Loucy (cell line): ENCODE results near the gene SRBD1.

Experiments used
- H2AFZ ChIP-seq: fragments of 200-600 bp; sonication (generic); 2 replicates; pipeline ENCODE4 v1.6.0; 2016; ENCODE audit warnings: antibody characterized with exemption, mild to moderate bottlenecking, low read length, moderate library complexity
- H3F3A ChIP-seq: fragments of 200-600 bp; 2 replicates; pipeline ENCODE4 v1.6.0; 2016; ENCODE audit warnings: antibody characterized with exemption, low read depth, mild to moderate bottlenecking
- H3K27me3 ChIP-seq: fragments of 200-600 bp; sonication (generic); 2 replicates; pipeline ENCODE4 v1.6.1; 2014; ENCODE audit warnings: low read length, mild to moderate bottlenecking; ENCODE audit not compliant: insufficient read depth, poor library complexity, severe bottlenecking
- H3K36me3 ChIP-seq: fragments of 200-600 bp; sonication (generic); 2 replicates; pipeline ENCODE4 v1.6.1; 2016; ENCODE audit warnings: low read length; ENCODE audit not compliant: insufficient read depth
- H3K4me1 ChIP-seq: fragments of 200-600 bp; sonication (generic); 2 replicates; pipeline ENCODE4 v1.5.1; 2014; ENCODE audit warnings: low read length, mild to moderate bottlenecking; ENCODE audit not compliant: insufficient read depth, poor library complexity, severe bottlenecking
- H3K4me2 ChIP-seq: fragments of 200-600 bp; sonication (generic); 2 replicates; pipeline ENCODE4 v1.6.0; 2014; ENCODE audit warnings: antibody characterized with exemption, low read length, low read depth, mild to moderate bottlenecking; ENCODE audit not compliant: poor library complexity, severe bottlenecking
- H3K4me3 ChIP-seq: fragments of 200-600 bp; sonication (generic); 2 replicates; pipeline ENCODE4 v1.5.1; 2014; ENCODE audit warnings: low read length, mild to moderate bottlenecking, mixed read lengths; ENCODE audit not compliant: poor library complexity, severe bottlenecking
- H3K79me2 ChIP-seq: fragments of 200-600 bp; sonication (generic); 2 replicates; pipeline ENCODE4 v1.6.1; 2014; ENCODE audit warnings: low read length; ENCODE audit not compliant: insufficient read depth
- H3K9ac ChIP-seq: fragments of 200-600 bp; sonication (generic); 2 replicates; pipeline ENCODE4 v1.6.0; 2014; ENCODE audit warnings: mild to moderate bottlenecking, low read depth, low read length, moderate library complexity; ENCODE audit not compliant: poor library complexity, severe bottlenecking
- H3K9me2 ChIP-seq: fragments of 200-600 bp; sonication (generic); replicated peaks from 2 replicates; pipeline ENCODE4 v1.6.1; 2016; ENCODE audit warnings: low read depth, low read length, mixed read lengths
- H3K9me3 ChIP-seq: fragments of 200-600 bp; sonication (generic); 2 replicates; pipeline ENCODE4 v1.6.1; 2014; ENCODE audit warnings: mild to moderate bottlenecking, antibody characterized with exemption, low read length, low read depth; ENCODE audit not compliant: insufficient read depth
- H4K20me1 ChIP-seq: fragments of 200-600 bp; sonication (generic); 2 replicates; pipeline ENCODE4 v1.6.0; 2014; ENCODE audit warnings: antibody characterized with exemption, low read length, mild to moderate bottlenecking; ENCODE audit not compliant: insufficient read depth, poor library complexity, severe bottlenecking
- EZH2phosphoT487 ChIP-seq: fragments of 200-600 bp; IDR thresholded peaks from 2 replicates; pipeline ENCODE4 v1.6.1; 2018; ENCODE audit warnings: antibody characterized with exemption, mild to moderate bottlenecking, moderate library complexity, borderline replicate concordance
- TF ChIP-seq, protein P1 (sequence below): fragments of 200-600 bp; sonication (generic); conservative IDR thresholded peaks from 2 replicates; pipeline ENCODE4 v1.5.1; 2014; ENCODE audit warnings: mild to moderate bottlenecking, antibody characterized with exemption, low read length

SRBD1 gene

DNA sequence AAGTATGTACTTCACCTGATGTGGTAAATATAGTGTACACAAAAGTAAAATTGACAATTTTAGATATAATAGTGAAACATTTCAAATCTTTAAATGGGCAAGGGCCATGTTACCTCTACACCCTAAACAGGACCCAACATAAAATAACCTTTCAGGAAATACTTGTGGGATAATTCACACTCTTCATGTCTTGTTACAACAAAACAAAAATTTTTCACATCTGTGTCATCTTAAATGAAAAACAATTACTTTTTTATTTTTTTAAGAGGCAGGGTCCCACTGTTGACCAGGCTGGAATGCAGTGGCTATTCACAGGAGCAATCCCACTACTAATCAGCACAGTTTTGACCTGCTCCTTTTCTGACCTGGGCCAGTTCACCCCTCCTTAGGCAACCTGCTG lies 42.1 kb downstream of the SRBD1 start:
- H3K4me2 ChIP-seq, result peak overlapping the region; percentile 85
- H3K9me3 ChIP-seq, result peaks cover 6% of the 10 kb centered on the region; the same call in 1 of the 2 replicates
- H3K36me3 ChIP-seq, result peaks cover 25% of the 10 kb centered on the region
- H3K27me3 ChIP-seq, result no peaks in the 10 kb centered on the region
- H4K20me1 ChIP-seq, result no peaks in the 10 kb centered on the region
- no peaks in the 10 kb centered on the region for H3K9me2 ChIP-seq
- TF ChIP-seq, protein P1, sequence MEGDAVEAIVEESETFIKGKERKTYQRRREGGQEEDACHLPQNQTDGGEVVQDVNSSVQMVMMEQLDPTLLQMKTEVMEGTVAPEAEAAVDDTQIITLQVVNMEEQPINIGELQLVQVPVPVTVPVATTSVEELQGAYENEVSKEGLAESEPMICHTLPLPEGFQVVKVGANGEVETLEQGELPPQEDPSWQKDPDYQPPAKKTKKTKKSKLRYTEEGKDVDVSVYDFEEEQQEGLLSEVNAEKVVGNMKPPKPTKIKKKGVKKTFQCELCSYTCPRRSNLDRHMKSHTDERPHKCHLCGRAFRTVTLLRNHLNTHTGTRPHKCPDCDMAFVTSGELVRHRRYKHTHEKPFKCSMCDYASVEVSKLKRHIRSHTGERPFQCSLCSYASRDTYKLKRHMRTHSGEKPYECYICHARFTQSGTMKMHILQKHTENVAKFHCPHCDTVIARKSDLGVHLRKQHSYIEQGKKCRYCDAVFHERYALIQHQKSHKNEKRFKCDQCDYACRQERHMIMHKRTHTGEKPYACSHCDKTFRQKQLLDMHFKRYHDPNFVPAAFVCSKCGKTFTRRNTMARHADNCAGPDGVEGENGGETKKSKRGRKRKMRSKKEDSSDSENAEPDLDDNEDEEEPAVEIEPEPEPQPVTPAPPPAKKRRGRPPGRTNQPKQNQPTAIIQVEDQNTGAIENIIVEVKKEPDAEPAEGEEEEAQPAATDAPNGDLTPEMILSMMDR, result no peak
- no peak for TF ChIP-seq EZH2phosphoT487
- H3K9ac ChIP-seq, result peak overlapping the region; percentile 78
- peaks cover 42% of the 10 kb centered on the region for H3K79me2 ChIP-seq
- H2AFZ ChIP-seq, result no peak overlapping the region
- H3F3A ChIP-seq, result peaks cover 17% of the 10 kb centered on the region; the same call in 1 of the 2 replicates
- peak overlapping the region; percentile 79 for H3K4me3 ChIP-seq
- peaks cover 75% of the 10 kb centered on the region for H3K4me1 ChIP-seq

- no peaks in the 10 kb centered on the region for H3K9me2 ChIP-seq
- peaks cover 17% of the 10 kb centered on the region; the same call in 1 of the 2 replicates for H3F3A ChIP-seq
- H3K9ac ChIP-seq, result peak overlapping the region; percentile 78
- H3K9me3 ChIP-seq, result peaks cover 6% of the 10 kb centered on the region; the same call in 1 of the 2 replicates
- peaks cover 49% of the 10 kb centered on the region for H3K79me2 ChIP-seq
- no peaks in the 10 kb centered on the region for H4K20me1 ChIP-seq
- no peaks in the 10 kb centered on the region for H3K27me3 ChIP-seq
- peak overlapping the region; percentile 11; the same call in 1 of the 2 replicates for H2AFZ ChIP-seq
- TF ChIP-seq, protein P1, result no peak
- no peak for TF ChIP-seq EZH2phosphoT487
- H3K4me3 ChIP-seq, result peak overlapping the region; percentile 79
- peaks cover 75% of the 10 kb centered on the region for H3K4me1 ChIP-seq
- peaks cover 20% of the 10 kb centered on the region for H3K36me3 ChIP-seq
- H3K4me2 ChIP-seq, result peak overlapping the region; percentile 85
Observed at GRCh38 chr2:45567974-45568789, 42.9 kb downstream of the SRBD1 start.

GRCh38 chr2:45567288-45567963 lies 43.6 kb downstream of the SRBD1 start:
- H3K27me3 ChIP-seq, result no peaks in the 10 kb centered on the region
- peaks cover 17% of the 10 kb centered on the region; the same call in 1 of the 2 replicates for H3F3A ChIP-seq
- no peaks in the 10 kb centered on the region for H3K9me2 ChIP-seq
- H4K20me1 ChIP-seq, result no peaks in the 10 kb centered on the region
- H3K79me2 ChIP-seq, result peaks cover 57% of the 10 kb centered on the region
- TF ChIP-seq, protein P1, result no peak
- TF ChIP-seq EZH2phosphoT487, result no peak
- H2AFZ ChIP-seq, result no peak overlapping the region; the same call in 1 of the 2 replicates
- H3K4me2 ChIP-seq, result peak overlapping the region; percentile 85
- peaks cover 16% of the 10 kb centered on the region for H3K36me3 ChIP-seq
- peak overlapping the region; percentile 78 for H3K9ac ChIP-seq
- peak overlapping the region; percentile 79 for H3K4me3 ChIP-seq
- H3K9me3 ChIP-seq, result peaks cover 6% of the 10 kb centered on the region; the same call in 1 of the 2 replicates
- H3K4me1 ChIP-seq, result peaks cover 75% of the 10 kb centered on the region
